Gastroesophageal sphincter (tissue), 3 donors: ENCODE results near the gene C6orf132.

ENCODE experiments used
- EP300 ChIP-seq: sonication (generic); formaldehyde crosslinking; IDR thresholded peaks from one replicate; pipeline ENCODE4 v1.6.1; 2017; ENCODE audit warnings: antibody characterized with exemption, mild to moderate bottlenecking
- POLR2A ChIP-seq, 2 donors: fragments of 450-650 bp; IDR thresholded peaks; one replicate each; pipeline ENCODE4 v1.6.1; 2017; ENCODE audit warnings: antibody characterized with exemption in 2 of 2, mild to moderate bottlenecking in 2 of 2, moderate library complexity in 1 of 2
- POLR2AphosphoS5 ChIP-seq: sonication (generic); formaldehyde crosslinking; IDR thresholded peaks from one replicate; pipeline ENCODE4 v1.6.1; 2017; ENCODE audit warnings: antibody characterized with exemption
- TF ChIP-seq, protein P1 (sequence below), 4 experiments: fragments of 200-600 bp in 2 of 4; fragments of 450-650 bp in 2 of 4; sonication (generic) in 1 of 4; IDR thresholded peaks; one replicate each; pipeline ENCODE4 v1.5.1; 2017 to 2019; ENCODE audit warnings: antibody characterized with exemption in 4 of 4, mild to moderate bottlenecking in 2 of 4, moderate library complexity in 2 of 4

DNA sequence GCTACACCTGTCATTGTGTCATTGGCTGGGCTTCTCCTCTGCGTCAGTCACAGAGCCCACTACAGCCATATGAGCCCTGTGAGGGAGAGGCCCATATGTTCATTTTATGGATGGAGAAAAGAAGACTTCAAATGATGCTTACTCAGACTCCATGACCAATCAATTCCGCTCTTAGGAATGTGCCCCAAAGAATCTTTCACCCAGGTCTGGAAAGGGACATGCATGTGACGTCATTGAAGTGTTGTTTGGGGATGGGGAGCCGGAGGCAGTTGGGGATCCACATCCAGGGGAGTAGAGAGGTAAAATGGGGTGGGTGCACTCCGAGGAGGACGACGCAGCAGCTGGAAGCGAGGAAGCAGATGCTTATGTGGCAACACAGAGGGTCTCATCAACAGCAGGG lies 9.6 kb upstream of the C6orf132 start:
- TF ChIP-seq, protein P1, sequence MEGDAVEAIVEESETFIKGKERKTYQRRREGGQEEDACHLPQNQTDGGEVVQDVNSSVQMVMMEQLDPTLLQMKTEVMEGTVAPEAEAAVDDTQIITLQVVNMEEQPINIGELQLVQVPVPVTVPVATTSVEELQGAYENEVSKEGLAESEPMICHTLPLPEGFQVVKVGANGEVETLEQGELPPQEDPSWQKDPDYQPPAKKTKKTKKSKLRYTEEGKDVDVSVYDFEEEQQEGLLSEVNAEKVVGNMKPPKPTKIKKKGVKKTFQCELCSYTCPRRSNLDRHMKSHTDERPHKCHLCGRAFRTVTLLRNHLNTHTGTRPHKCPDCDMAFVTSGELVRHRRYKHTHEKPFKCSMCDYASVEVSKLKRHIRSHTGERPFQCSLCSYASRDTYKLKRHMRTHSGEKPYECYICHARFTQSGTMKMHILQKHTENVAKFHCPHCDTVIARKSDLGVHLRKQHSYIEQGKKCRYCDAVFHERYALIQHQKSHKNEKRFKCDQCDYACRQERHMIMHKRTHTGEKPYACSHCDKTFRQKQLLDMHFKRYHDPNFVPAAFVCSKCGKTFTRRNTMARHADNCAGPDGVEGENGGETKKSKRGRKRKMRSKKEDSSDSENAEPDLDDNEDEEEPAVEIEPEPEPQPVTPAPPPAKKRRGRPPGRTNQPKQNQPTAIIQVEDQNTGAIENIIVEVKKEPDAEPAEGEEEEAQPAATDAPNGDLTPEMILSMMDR (IDR thresholded peaks at IDR 0.05) = no peak
- TF ChIP-seq POLR2AphosphoS5 (no peak), POLR2A (IDR thresholded peaks at IDR 0.05) (no peak), EP300 (no peak)
